ENCODE measurements around the gene DOK7. TPM values are rescaled to one million over a fixed set of nuclear protein-coding genes. Genes with fewer than 3 reads are reported as not detected.
A peak's percentile ranks its signal among the peaks of the same experiment; 100 is the strongest.

Gene DOK7
- total RNA-seq, 1 donor from 2014 or later = 33.5 TPM

DNA sequence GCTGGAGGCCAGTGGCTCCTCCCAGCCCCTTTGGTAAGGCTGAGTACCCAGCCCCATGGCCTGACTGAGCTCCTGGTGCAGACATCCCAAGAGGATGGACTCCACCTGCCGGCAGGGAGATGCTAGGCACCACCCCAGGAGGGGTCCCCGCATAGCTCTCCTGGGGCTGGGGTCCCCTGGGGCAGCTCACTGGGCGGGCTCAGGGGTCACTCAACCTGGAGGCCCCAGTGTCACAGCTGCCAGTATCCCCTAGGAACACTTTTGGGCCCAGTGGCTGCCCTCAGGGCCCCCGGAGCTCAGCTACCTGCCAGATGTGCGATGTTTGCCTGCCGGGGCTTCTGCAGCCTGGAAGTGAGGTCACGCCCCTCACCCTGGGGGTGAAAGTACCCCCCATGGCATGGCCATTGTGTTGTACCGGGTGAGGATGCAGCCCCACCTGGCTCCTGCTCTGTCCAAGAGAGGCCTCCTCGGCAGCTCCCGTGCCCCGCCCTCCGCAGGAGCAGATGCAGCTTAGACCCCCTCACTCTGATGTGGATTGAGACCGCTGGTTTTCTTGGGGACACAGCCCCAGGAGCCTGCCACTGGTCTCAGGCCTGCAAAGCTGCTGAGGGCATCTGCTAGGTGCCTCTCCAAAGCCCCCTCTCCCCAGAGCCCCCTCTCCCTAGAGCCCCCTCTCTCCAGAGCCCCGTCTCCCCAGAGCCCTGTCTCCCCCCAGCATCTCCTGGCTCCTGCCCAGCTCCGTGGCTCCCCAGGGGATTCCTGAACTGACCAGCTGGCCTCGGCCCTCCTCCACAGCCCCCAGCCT is 28.0 kb upstream of the DOK7 start:
- no peak for DNase-seq (ENCODE audit: low spot score in 2 of 2)
- Histone ChIP-seq H3K27ac (no peak overlapping the region), H3K27me3 (no peaks in the 10 kb centered on the region), H3K4me3 (no peak overlapping the region), H3K36me3 (peaks cover 0 to 12% of the 10 kb centered on the region in 2 donors), H3K4me1 (peaks cover 0 to 7% of the 10 kb centered on the region in 2 donors), H3K9me3 (no peaks in the 10 kb centered on the region)
- intact Hi-C loops (cut with DNase I) = no loop called here
- TF ChIP-seq, protein P1, sequence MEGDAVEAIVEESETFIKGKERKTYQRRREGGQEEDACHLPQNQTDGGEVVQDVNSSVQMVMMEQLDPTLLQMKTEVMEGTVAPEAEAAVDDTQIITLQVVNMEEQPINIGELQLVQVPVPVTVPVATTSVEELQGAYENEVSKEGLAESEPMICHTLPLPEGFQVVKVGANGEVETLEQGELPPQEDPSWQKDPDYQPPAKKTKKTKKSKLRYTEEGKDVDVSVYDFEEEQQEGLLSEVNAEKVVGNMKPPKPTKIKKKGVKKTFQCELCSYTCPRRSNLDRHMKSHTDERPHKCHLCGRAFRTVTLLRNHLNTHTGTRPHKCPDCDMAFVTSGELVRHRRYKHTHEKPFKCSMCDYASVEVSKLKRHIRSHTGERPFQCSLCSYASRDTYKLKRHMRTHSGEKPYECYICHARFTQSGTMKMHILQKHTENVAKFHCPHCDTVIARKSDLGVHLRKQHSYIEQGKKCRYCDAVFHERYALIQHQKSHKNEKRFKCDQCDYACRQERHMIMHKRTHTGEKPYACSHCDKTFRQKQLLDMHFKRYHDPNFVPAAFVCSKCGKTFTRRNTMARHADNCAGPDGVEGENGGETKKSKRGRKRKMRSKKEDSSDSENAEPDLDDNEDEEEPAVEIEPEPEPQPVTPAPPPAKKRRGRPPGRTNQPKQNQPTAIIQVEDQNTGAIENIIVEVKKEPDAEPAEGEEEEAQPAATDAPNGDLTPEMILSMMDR (IDR thresholded peaks at IDR 0.05) = no peak

DNA sequence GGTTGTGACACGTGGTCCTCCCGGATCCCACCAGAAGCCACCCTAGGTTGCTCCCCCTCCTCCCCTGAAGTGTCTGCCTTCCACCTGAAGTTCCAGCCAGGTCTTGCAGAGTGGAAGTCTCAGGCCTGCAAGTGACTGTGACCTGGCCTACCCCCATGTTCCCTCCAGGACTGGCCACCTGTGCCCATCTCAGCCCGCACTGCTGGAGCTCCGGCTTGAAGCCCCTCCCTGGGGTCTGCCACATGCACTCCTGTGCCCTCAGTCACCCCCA is 27.5 kb upstream of the DOK7 start:
- Histone ChIP-seq H3K4me1 (peaks cover 0 to 7% of the 10 kb centered on the region in 2 donors), H3K36me3 (peaks cover 0 to 10% of the 10 kb centered on the region in 2 donors), H3K4me3 (no peak overlapping the region), H3K27me3 (no peaks in the 10 kb centered on the region), H3K9me3 (no peaks in the 10 kb centered on the region), H3K27ac (no peak overlapping the region)
- no peak for DNase-seq (ENCODE audit: low spot score in 2 of 2)
- intact Hi-C loops (cut with DNase I) = no loop called here
- TF ChIP-seq, protein P1 (IDR thresholded peaks at IDR 0.05) = no peak

DNA sequence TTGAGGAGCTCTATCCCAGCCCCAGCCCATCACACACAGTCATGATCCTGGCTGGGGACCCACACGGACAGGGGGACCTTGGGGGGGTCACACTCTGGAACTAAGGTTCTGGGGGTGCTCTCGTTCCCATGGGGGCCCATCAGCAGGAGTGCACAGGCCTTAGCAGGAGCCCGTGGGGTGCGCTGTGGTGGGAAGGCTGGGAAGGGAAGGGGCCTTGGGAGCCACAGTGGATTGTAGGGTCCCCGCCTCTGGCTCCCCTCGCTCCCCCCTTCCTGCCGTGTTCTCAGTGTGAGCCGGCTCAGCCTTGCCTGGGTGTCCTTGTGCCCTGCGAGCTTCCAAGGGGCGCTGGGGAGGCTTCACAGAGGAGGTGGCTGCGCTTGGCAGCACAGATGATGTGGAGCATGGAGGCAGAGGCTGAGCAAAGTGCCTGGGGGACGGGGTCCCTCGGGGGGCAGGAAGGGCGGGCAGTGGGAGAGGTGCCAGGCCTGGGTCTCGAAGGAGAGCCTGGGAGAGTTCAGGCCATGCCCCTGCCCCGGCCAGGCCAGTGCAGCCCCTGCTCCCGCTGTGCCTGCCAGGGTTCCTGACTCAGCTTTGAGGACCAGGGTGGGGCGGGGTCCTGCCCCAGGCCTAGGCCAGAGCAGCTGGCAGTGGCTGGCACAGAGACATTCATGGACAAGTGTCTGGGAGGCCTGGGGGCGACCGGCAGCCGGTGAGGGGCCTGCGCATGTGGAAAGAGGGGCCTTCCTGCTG is 26.9 kb upstream of the DOK7 start:
- H3K4me3 ChIP-seq = no peak overlapping the region
- TF ChIP-seq, protein P1 (IDR thresholded peaks at IDR 0.05) = no peak
- H3K27me3 ChIP-seq = no peaks in the 10 kb centered on the region
- no peaks in the 10 kb centered on the region for H3K9me3 ChIP-seq
- peak overlapping the region in 1 of 2 donors; percentile 3 for H3K27ac ChIP-seq
- H3K36me3 ChIP-seq = peaks cover 0 to 4% of the 10 kb centered on the region in 2 donors
- DNase-seq (ENCODE audit: low spot score in 2 of 2) = no peak
- peaks cover 0 to 7% of the 10 kb centered on the region in 2 donors for H3K4me1 ChIP-seq
- intact Hi-C loops (cut with DNase I) = loop anchor here (2.0 kb wide), 1 partner anchor 45 kb away; no protein-coding TSS in a partner anchor

DNA sequence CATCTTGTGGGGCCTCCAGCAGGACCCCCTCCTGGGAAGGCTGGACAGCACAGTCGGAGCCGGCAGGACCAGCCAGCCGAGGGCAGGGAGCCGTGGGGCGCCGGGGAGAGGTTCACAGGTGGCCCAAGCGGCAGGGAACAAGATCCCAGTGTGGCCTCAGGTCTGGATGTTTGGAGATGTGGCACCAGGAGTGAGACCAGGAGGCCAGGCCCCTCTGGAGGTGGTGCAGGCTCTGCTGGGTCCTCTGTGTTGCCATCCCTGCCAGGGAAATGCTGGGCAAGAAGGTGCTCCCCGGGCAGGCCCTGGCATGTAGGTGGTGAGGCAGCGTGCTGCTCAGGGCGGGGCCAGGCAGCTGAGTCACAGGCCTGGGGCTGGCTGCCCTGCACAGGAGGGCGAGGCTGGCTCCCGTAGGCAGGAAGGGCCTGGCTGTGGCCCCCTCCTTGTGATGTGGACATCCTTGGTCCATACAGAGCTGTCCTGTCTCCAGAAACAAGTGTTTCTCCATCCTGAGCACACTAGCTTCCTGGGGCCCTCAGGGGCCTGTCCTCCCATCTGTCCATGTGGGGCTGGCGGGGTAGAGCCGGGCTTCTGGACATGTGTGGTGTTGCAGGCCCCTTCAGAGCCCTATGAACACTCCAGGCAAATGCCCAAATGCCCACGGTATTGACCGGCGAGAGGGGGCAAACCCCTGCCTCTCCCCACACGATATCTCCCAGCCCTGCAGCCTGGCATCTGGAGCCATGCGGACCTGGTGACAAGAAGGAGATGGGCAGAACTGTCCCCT is 26.1 kb upstream of the DOK7 start:
- no peaks in the 10 kb centered on the region for H3K27me3 ChIP-seq
- no peaks in the 10 kb centered on the region for H3K9me3 ChIP-seq
- DNase-seq (ENCODE audit: low spot score in 2 of 2) = peak in 1 of 2 donors; percentile 78
- H3K4me3 ChIP-seq = no peak overlapping the region
- TF ChIP-seq, protein P1 (IDR thresholded peaks at IDR 0.05) = no peak
- H3K27ac ChIP-seq = peak overlapping the region in 1 of 2 donors; percentile 3
- intact Hi-C loops (cut with DNase I) = loop anchor here (2.0 kb wide), 1 partner anchor 44 kb away; no protein-coding TSS in a partner anchor
- H3K36me3 ChIP-seq = no peaks in the 10 kb centered on the region
- H3K4me1 ChIP-seq = peaks cover 0 to 7% of the 10 kb centered on the region in 2 donors

DNA sequence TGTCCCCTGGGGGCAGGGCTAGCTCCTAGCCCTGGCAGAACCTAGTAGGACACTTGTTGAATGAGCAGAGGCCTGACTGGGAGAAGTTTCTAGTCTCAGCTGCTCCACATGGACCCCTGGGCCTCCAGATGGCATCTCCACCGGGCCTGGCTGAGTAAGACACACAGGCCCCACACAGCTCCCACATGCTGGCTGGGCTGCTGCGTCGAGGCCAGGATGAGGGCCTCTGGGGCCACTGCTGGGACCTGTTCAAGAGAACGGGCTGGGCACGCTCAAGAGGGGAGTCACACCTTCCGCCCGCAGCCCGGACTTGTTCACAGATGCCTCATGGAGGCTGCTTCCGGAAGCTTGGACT is 25.5 kb upstream of the DOK7 start:
- intact Hi-C loops (cut with DNase I) = loop anchor here (2.0 kb wide), 1 partner anchor 43 kb away; no protein-coding TSS in a partner anchor
- Histone ChIP-seq H3K27ac (no peak overlapping the region), H3K27me3 (no peaks in the 10 kb centered on the region), H3K9me3 (no peaks in the 10 kb centered on the region), H3K36me3 (no peaks in the 10 kb centered on the region), H3K4me1 (peaks cover 0 to 7% of the 10 kb centered on the region in 2 donors), H3K4me3 (no peak overlapping the region)
- TF ChIP-seq, protein P1 (IDR thresholded peaks at IDR 0.05) = no peak
- DNase-seq (ENCODE audit: low spot score in 2 of 2) = no peak

Measured in ascending aorta (tissue), 2 donors.